Uterus (tissue), 2 donors: ENCODE measurements around the gene VWA8.

Source experiments
- POLR2A ChIP-seq, 2 donors: fragments of 450-650 bp; IDR thresholded peaks; one replicate each; pipeline ENCODE4 v1.6.1; 2016; ENCODE audit warnings: antibody characterized with exemption in 2 of 2, mild to moderate bottlenecking in 1 of 2, moderate library complexity in 1 of 2
- TF ChIP-seq, protein P1 (sequence below), 4 experiments: fragments of 200-600 bp in 2 of 4; fragments of 450-650 bp in 2 of 4; sonication (generic) in 2 of 4; IDR thresholded peaks; one replicate each; pipeline ENCODE4 v1.5.1; 2016 to 2019; ENCODE audit warnings: antibody characterized with exemption in 4 of 4, mild to moderate bottlenecking in 2 of 4, moderate library complexity in 1 of 4

DNA sequence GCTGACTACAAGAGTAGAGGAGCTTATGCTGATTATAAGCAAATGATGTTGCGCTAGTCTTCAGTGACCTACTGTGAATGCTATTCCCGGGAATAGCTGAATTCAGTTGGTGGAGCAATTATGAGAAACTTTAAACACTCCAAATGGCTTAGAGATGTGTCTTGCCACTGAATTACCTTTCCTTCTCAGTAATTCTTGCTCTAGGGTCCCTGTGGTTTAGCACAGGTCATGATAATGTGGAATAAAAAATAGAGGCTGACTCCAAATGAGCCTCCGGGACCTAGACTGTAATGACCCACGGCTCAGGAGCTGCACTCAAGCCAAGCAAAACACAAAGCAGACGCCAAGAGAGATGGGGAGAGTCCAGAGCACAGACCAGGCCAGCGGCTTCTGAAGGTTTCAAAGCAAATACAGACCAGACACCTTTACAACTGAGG lies 378.9 kb downstream of the VWA8 start:
- TF ChIP-seq, protein P1, sequence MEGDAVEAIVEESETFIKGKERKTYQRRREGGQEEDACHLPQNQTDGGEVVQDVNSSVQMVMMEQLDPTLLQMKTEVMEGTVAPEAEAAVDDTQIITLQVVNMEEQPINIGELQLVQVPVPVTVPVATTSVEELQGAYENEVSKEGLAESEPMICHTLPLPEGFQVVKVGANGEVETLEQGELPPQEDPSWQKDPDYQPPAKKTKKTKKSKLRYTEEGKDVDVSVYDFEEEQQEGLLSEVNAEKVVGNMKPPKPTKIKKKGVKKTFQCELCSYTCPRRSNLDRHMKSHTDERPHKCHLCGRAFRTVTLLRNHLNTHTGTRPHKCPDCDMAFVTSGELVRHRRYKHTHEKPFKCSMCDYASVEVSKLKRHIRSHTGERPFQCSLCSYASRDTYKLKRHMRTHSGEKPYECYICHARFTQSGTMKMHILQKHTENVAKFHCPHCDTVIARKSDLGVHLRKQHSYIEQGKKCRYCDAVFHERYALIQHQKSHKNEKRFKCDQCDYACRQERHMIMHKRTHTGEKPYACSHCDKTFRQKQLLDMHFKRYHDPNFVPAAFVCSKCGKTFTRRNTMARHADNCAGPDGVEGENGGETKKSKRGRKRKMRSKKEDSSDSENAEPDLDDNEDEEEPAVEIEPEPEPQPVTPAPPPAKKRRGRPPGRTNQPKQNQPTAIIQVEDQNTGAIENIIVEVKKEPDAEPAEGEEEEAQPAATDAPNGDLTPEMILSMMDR (IDR thresholded peaks at IDR 0.05), result no peak
- no peak for TF ChIP-seq POLR2A (IDR thresholded peaks at IDR 0.05)
